HG02852 (cell line): ENCODE data around the gene DGCR8.

Experiments
- ATAC-seq: cut with Tn5 transposase; IDR thresholded peaks from one replicate; pipeline ENCODE4 v1.9.1; 2021; ENCODE audit warnings: mild to moderate bottlenecking, moderate library complexity; ENCODE audit not compliant: unreplicated experiment

The DGCR8 gene

DNA sequence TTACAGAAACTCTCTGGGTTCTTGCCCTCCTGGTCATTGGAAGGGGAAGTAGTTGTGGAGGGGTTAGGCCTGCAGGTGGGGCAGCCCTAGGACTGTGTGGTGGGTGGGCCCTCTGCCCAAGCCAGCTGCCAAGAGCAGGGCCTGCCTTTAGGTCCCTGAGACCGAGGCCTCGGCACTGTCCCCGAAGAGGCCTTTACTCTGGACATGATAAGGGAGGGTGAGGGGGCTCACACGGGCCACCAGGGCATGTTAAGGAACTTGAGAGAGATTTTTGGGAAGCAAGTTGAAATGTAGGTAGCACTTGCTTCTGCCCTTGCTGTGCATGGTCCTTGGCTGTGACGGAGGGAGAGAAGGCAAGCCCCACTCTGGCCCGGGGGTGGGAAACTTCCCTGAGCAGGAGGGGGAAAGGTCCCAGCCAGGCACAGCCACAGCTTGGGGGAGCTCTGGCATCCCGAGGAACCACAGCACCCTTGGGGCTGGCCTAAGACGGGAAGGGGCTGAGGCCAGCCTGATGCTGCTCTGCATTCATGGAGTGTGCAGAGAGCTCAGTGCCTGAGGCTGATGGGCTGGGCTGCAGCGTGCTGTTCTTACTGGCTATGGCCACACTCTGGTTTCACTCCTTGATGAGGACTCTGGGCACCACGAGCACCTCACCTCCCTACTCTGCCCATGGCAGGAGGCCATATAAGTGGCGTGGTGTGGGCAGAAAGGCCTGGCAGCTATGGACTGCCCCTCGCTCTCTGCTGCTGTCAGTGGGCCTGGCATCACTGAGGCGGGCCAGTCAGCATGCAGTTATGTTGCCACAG, 28.1 kb downstream of the DGCR8 start:
- ATAC-seq: no peak

DNA sequence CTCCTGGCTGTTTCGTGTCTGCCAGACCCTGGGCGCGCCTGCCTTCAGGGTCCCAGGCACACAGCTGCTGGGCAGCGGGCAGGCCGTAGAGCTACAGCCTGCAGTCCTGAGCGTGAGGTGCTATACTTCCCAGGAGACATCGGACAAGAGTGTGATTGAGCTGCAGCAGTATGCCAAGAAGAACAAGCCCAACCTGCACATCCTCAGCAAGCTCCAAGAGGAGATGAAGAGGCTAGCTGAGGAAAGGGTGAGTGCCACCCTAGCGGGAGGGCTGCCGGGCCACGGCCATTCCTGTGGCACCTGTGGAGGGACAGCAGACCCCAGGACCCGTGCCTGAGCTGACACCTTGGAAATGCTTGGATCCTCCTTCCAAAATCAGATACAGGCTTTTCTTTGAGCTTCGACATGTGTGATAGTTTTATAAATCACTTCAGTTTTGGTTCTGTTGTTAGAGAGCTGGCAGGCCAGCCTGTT, 28.8 kb downstream of the DGCR8 start:
- no peak for ATAC-seq

DNA sequence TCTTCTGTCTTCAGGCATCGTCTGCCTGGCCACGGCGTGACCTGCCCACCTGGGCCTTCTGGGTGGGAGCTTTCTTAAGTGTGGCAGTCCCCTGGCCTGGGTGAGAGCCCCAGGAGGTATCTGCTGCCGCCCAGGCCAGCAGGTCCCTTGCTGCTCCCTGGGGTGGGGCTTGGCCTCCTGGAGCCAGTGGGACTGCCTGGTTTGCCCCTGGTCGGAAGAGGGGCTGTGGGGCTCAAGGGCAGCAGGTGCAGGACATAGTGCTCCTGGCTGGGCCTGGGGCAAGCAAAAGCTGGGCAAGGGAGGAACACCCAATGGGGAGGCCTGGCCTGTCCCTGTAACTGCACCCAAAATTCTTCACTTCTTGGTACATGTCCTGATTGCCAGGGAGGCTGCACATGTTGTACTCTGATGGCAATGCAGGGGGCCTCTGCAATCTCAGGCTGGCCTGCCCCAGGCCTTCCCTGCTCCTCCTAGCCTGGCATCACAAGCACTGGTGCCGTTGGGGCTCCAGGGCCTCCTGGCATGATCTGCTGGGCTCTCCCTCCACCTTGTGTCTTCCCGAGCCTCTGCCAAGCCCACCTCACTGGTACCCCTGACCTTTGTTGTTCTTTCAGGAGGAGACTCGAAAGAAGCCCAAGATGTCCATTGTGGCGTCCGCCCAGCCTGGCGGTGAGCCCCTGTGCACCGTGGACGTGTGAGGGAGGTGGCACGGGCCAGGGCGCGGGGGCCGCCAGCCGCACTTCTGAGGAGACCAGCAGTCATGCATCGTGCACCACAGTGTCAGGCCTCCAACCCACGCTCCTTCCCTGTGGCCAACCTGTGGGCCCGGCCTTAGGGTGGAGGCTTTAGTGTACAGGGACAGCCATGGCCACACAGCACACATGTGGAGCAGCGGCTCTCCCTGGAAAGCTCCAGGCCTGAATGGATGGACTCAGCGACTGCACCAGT, 29.6 kb downstream of the DGCR8 start:
- ATAC-seq: no peak

GRCh38 chr22:20110359-20110985, 30.4 kb downstream of the DGCR8 start:
- no peak for ATAC-seq

- ATAC-seq: no peak
Measured at GRCh38 chr22:20111045-20111688, 31.1 kb downstream of the DGCR8 start.

DNA sequence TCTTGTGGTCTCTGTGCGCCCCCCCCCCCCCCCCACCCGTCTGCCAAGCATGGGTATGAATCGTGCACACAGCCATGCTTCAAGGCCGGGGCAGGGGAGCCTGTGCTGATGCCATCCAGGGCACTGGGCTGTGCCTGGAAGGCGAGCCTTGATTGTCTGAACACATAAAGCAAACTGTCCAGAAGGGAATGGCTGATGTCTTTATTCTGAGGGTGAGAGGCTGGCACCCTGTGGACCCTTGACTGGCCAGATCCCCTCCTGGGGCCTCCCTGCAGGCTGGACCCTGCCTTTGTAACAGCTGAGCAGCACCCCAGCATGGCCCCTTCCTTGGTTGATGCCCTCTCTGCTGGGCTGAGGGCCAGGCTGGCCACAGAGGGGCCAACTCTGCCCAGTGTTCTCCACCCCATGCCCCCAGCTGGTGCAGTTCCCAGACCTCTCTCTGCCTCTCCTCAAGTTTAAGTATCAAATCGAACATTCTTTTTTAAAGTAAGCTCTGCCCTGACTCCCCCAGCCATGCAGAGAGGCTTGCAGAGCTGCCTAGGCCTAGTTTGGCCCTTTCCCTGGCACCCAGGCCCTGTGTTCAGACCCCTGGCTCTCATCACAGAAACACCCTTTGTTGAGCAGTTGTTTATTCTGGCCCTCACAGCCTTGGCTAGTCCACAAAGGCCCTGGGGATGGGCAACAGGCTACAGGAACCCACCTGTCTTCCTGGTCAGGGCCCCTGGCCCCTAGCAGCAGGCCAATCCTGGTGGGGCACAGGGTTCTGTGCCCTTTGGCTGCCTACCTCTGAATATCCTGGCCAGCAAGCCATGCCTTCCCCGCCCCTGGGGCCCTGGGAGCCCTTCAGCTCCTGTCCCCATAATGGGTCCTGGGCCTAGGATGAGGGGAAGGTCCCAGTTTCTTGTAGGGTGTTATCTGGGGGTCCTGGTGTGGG, 31.9 kb downstream of the DGCR8 start:
- no peak for ATAC-seq

- no peak for ATAC-seq
Measured at GRCh38 chr22:20112623-20113511, 32.8 kb downstream of the DGCR8 start.

DNA sequence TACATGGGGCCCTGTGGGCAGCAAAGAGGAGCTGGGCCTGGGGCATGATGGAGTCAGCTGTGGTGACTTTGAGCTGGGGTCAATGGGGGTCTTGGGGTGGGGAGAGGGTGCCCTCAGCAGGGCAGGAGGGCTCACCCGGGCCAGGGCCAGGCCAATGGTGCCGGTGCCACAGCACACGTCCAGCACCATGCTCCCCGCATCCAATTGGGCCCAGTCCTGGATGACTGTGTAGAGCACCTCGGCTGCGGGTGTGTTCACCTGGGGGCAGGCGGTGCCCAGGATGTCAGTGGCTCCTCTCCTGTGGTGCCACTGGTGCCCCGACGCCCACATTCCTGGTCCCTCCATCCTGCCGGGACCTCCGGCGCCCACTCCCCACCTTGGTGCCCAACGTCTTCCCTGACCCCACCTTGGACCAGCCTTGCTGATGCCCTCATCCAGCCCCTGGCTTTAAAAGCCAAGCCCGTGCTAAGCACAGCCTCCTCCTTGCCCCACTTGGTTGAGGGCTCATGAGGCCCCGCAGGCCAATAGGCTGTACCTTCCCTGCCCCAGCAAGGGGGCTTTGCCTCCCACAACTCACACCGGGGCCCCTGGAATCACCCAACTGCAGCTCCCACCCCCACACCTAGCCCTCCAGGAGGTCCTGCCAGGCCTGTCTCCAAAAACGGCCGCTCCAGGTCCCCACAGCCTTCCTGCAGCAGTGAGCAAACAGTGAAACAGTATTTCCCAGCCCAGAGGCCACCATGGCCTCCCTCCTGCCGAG, 33.7 kb downstream of the DGCR8 start:
- no peak for ATAC-seq

DNA sequence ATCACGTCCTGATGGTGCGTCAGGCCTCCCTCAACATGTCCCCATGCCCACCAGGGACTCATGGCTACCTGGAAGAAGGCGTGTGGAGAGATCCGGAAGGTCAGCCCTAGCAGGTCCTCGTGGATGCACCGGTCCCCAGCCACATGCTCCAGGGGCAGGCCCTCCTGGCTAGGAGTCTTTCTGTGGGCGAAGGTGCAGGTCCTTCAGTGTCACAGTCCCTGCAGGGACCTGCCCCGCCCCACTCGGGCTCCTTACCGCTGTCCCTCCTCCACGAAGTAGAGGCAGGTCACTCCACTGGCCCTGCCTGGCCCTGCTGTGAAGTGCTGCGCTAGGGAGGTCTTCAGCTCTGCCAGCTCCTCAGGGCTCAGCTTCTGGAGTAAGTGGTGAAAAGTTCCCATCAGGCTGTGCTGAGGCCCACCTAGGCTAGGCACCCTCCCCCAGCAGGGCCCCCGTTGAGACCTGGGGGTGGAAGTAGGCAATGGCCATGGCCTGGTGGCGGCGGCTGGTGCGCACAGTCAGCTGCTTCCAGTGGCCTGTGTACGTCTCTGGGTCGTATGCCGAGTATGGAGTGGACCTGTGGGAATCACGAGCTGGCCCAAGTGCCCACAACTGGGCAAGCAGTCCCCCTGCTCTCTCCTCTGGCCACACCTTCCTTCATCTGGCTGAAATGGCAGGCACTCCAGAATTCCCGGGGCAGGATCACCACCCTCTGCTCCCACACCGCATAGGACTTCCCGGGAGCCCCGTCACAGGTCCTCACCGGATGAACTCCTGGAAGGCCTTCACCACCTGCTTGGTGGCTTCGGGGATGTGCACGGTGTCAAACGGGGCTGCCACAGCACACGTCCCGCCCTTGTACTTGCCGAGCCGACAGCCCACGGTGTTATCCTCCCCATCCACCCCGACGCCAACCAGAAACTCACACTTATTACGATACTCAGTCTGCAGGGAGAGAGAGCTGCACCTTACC, 34.8 kb downstream of the DGCR8 start:
- ATAC-seq: no peak

- ATAC-seq: no peak
Measured at GRCh38 chr22:20115691-20116375, 35.8 kb downstream of the DGCR8 start, which contains the start of gene RANBP1. Gene RANBP1, plus strand, starts transcription at chr22:20116104. Its CDS starts 81 bp downstream, at chr22:20116185.

- ATAC-seq: no peak
Measured at GRCh38 chr22:20116376-20116950, 36.4 kb downstream of the DGCR8 start.

GRCh38 chr22:20116951-20117632, 37.1 kb downstream of the DGCR8 start, which contains the start of gene TRMT2A:
Gene TRMT2A, minus strand, starts transcription at chr22:20117226. Its CDS starts 320 bp downstream, at chr22:20116906.
- peak; percentile 73 for ATAC-seq

GRCh38 chr22:20117633-20118299, 37.7 kb downstream of the DGCR8 start:
- ATAC-seq: peak; percentile 19

DNA sequence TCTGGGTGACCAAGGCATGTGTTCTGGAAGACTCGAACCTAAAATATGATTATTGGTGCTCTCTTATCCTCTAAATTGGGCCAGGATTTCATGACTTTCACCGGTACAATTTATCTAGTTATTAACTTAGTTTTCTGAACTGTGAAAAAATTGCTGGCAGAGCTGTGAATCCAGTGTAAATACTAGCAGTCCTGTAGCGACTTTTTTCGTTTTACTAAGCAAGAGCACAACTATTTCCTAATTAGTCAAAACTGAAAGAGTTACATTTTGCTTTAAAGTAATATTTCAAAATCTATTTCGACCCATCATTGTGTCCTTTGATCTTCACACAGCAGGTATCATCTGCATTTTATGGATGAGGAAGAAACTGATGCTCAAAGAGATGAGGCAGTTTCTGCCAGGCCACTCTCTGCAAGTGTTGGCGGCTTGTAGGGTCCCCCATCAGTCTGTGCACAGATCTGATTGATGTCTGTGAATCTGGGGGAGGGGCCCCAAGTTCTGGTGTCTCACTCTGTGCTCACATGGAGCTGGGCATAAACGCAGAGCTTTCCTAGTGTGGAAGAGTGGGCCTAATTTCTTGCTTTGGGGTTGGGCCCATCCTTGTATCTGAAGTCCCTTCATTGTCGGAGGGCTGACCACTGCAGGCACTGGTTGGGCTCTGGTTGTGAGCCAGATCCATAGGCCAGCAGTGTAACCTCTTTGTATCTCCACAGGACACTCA, 38.4 kb downstream of the DGCR8 start:
- no peak for ATAC-seq
